ENCODE results near the gene ACTN2. TPM values are rescaled to one million over a fixed set of nuclear protein-coding genes. Genes with fewer than 3 reads are reported as not detected.

ACTN2 gene
- total RNA-seq, 6 donors from 2014 or later: 1.4 to 11.5 (median 2.3) TPM

DNA sequence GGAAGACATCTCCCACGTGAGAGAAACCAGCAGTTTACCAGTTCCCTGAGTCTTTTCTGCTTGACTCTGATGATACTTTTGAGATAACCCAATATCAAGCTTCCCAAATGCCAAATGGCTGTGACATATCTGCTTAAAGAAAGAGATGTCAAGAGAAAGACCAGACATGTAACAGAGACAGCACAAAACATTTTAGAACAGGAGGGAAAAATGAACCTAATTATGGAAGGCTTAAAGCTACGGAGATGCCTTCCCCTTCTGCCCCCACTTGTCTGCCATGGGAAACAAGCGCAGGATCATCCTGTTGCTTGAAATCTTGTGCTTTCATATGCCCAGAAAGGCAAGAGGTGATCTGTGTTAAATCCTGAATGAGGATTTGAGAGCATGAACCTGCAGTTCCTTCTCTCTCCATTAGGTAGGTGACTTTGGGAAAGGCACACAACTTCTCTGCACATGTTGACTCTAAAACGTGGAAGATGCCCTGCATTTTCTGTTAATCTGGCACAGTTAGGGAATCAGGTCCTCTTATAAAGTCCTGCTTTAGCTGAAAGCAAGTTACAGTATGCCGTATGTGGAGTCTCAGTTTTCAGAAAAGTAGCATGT, 62.1 kb downstream of the ACTN2 start:
- Histone ChIP-seq H3K36me3 (peaks cover 0 to 3% (median 0%) of the 10 kb centered on the region in 4 donors), H3K9me3 (no peaks in the 10 kb centered on the region), H3K4me1 (no peaks in the 10 kb centered on the region), H3K4me3 (no peak overlapping the region), H3K27ac (no peak overlapping the region), H3K27me3 (no peaks in the 10 kb centered on the region)
- ATAC-seq (ENCODE audit: low FRiP score in 2 of 2): no peak
- no peak for TF ChIP-seq POLR2A (IDR thresholded peaks at IDR 0.05)
- no peak for TF ChIP-seq EP300 (IDR thresholded peaks at IDR 0.05)
- no peak for TF ChIP-seq POLR2AphosphoS5 (IDR thresholded peaks at IDR 0.05)
- TF ChIP-seq, protein P1, sequence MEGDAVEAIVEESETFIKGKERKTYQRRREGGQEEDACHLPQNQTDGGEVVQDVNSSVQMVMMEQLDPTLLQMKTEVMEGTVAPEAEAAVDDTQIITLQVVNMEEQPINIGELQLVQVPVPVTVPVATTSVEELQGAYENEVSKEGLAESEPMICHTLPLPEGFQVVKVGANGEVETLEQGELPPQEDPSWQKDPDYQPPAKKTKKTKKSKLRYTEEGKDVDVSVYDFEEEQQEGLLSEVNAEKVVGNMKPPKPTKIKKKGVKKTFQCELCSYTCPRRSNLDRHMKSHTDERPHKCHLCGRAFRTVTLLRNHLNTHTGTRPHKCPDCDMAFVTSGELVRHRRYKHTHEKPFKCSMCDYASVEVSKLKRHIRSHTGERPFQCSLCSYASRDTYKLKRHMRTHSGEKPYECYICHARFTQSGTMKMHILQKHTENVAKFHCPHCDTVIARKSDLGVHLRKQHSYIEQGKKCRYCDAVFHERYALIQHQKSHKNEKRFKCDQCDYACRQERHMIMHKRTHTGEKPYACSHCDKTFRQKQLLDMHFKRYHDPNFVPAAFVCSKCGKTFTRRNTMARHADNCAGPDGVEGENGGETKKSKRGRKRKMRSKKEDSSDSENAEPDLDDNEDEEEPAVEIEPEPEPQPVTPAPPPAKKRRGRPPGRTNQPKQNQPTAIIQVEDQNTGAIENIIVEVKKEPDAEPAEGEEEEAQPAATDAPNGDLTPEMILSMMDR (IDR thresholded peaks at IDR 0.05): no peak
- 69 to 79% methylated on average over 5 of the region's 5 CpGs for WGBS, 2 donors
- DNase-seq: no peak

DNA sequence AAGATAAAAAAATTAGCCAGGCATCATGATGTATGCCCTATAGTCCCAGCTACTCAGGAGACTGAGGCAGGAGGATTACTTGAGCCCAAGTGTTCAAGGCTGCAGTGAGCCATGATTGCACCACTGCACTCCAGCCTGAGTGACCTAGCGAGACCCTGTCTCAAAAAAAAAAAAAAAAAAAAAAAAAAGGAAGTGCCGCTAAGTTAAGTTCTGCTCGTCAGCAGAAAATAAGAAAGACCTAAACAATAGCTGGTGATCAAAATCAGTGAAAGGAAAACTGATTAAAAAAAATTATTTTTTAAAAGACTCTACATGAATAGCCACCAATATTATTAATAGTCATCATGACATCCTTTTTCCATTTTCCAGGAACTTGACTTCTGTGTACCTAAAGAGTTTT, 64.6 kb downstream of the ACTN2 start:
- TF ChIP-seq EP300 (IDR thresholded peaks at IDR 0.05): no peak
- no peak for TF ChIP-seq POLR2A (IDR thresholded peaks at IDR 0.05)
- Histone ChIP-seq H3K27ac (no peak overlapping the region), H3K9me3 (no peaks in the 10 kb centered on the region), H3K36me3 (no peaks in the 10 kb centered on the region), H3K4me1 (no peaks in the 10 kb centered on the region), H3K4me3 (no peak overlapping the region), H3K27me3 (no peaks in the 10 kb centered on the region)
- WGBS, 2 donors: 41 to 64% methylated on average over 3 of the region's 3 CpGs
- no peak for DNase-seq
- no peak for ATAC-seq (ENCODE audit: low FRiP score in 2 of 2)

DNA sequence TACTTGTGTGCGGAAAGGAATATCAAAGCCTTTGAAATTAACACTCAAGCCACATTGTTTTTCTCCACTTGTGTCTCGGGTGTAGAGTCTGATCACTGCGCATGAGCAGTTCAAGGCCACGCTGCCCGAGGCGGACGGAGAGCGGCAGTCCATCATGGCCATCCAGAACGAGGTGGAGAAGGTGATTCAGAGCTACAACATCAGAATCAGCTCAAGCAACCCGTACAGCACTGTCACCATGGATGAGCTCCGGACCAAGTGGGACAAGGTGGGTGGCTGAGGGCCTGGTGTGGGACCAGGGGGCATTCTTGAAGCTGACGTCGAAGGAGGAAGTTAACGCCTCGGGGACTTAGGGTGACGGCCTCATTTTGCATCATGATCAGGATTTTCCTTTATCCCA, 65.1 kb downstream of the ACTN2 start:
- WGBS, 2 donors: 86 to 87% methylated on average over 16 of the region's 16 CpGs
- no peak for TF ChIP-seq POLR2AphosphoS5 (IDR thresholded peaks at IDR 0.05)
- TF ChIP-seq, protein P1 (IDR thresholded peaks at IDR 0.05): no peak
- TF ChIP-seq POLR2A (IDR thresholded peaks at IDR 0.05): no peak
- TF ChIP-seq EP300 (IDR thresholded peaks at IDR 0.05): no peak
- H3K36me3 ChIP-seq: no peaks in the 10 kb centered on the region
- ATAC-seq (ENCODE audit: low FRiP score in 2 of 2): no peak
- no peak overlapping the region for H3K27ac ChIP-seq
- H3K27me3 ChIP-seq: no peaks in the 10 kb centered on the region
- H3K4me3 ChIP-seq: no peak overlapping the region
- H3K4me1 ChIP-seq: no peaks in the 10 kb centered on the region
- DNase-seq: no peak
- no peaks in the 10 kb centered on the region for H3K9me3 ChIP-seq

DNA sequence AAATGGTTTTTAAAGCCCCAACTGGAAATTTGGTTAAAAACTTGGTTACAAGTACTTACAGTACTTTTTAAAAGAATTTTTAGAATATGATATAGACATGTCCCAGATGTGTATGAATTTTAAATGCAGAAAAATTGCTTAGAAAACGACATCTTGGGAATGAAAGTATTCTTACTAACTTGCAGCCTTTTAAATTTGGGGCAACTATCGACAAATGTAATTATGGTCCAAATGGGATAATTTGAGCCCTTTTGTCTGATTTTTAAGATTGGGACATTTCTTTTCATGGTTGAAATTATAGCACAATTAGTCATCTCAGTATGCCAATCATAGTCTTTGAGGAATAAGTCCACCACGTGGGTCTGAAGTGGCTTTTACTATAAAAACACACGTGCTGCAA, 65.6 kb downstream of the ACTN2 start:
- no peaks in the 10 kb centered on the region for H3K27me3 ChIP-seq
- 64 to 73% methylated on average over 4 of the region's 4 CpGs for WGBS, 2 donors
- no peaks in the 10 kb centered on the region for H3K36me3 ChIP-seq
- DNase-seq (no peak), ATAC-seq (ENCODE audit: low FRiP score in 2 of 2) (no peak)
- H3K4me1 ChIP-seq: no peaks in the 10 kb centered on the region
- TF ChIP-seq POLR2AphosphoS5 (IDR thresholded peaks at IDR 0.05): no peak
- no peak for TF ChIP-seq EP300 (IDR thresholded peaks at IDR 0.05)
- TF ChIP-seq, protein P1 (IDR thresholded peaks at IDR 0.05): no peak
- no peak for TF ChIP-seq POLR2A (IDR thresholded peaks at IDR 0.05)
- H3K27ac ChIP-seq: no peak overlapping the region
- no peak overlapping the region for H3K4me3 ChIP-seq
- no peaks in the 10 kb centered on the region for H3K9me3 ChIP-seq

DNA sequence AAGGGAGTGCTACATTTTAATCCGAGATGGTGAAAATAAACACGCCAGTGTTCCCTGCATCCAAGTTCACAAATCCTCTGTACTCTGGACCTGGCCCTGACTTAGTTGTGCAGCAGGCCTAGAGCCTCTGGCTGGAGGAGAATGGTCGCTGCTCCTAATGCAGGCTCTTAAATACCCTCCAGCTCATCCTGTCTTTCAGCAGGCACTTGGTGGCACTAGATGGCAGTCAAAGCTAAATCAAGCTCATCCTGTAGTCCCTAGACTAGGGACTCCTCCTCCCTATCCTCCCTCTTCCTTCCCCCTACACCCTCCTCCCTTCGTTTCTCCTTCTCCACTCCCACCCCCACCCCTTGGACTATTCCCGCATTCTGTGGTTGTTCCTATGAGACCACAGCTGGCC, 67.2 kb downstream of the ACTN2 start:
- DNase-seq: no peak
- WGBS, 2 donors: 59 to 61% methylated on average over 5 of the region's 5 CpGs
- ATAC-seq (ENCODE audit: low FRiP score in 2 of 2): no peak
- no peak for TF ChIP-seq POLR2AphosphoS5 (IDR thresholded peaks at IDR 0.05)
- no peak for TF ChIP-seq EP300 (IDR thresholded peaks at IDR 0.05)
- no peak for TF ChIP-seq POLR2A (IDR thresholded peaks at IDR 0.05)
- TF ChIP-seq, protein P1 (IDR thresholded peaks at IDR 0.05): no peak
- no peaks in the 10 kb centered on the region for H3K36me3 ChIP-seq
- H3K27ac ChIP-seq: no peak overlapping the region
- no peaks in the 10 kb centered on the region for H3K27me3 ChIP-seq
- H3K9me3 ChIP-seq: no peaks in the 10 kb centered on the region
- H3K4me1 ChIP-seq: no peaks in the 10 kb centered on the region
- H3K4me3 ChIP-seq: no peak overlapping the region
